Ovary (tissue), 3 donors: ENCODE results near the gene SIX3.

Source experiments
- CTCF ChIP-seq, 3 donors: fragments of 450-650 bp in 2 of 3; fragments of 200-600 bp in 1 of 3; IDR thresholded peaks; one replicate each; pipeline versions ENCODE4 v1.5.1 to v1.8.0; 2016 to 2022; ENCODE audit warnings: antibody characterized with exemption in 3 of 3, mild to moderate bottlenecking in 1 of 3
- EP300 ChIP-seq: sonication (generic); formaldehyde crosslinking; IDR thresholded peaks from one replicate; pipeline ENCODE4 v1.6.1; 2017; ENCODE audit warnings: antibody characterized with exemption
- POLR2A ChIP-seq: fragments of 450-650 bp; IDR thresholded peaks from one replicate; pipeline ENCODE4 v1.6.1; 2017; ENCODE audit warnings: antibody characterized with exemption, mild to moderate bottlenecking, moderate library complexity
- donor health status: DM: no; HTN: no; CAD: no.

- TF ChIP-seq POLR2A: no peak
- TF ChIP-seq CTCF (IDR thresholded peaks at IDR 0.05): no peak
- TF ChIP-seq EP300: no peak
Observed at GRCh38 chr2:44957656-44958327, 16.3 kb downstream of the SIX3 start.
